ENCODE measurements around the gene ZNF532. TPM values are rescaled to one million over a fixed set of nuclear protein-coding genes. Genes with fewer than 3 reads are reported as not detected.

The ZNF532 gene
- total RNA-seq, 2 experiments from 2014 or later: 0.50 to 0.91 TPM

DNA sequence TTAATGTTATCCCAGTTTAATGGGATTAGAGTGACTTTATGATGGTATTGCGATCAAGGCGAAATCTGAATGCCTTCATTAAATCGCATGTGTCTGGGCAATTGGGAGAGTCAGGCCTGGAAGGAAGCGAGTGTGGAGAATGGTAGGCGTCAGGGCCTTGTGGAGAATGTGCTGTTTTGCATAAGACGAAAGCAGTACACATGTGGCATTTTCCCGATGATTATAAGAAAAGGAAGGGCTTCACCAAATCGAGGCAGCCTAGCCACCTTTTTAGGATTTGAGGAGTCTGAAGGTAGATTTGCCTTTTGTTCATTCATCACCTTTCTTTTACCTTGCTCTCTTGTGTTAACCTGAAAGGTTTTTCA lies 1.0 kb downstream of the ZNF532 start:
- no peaks in the 10 kb centered on the region for H3K9me3 Mint-ChIP-seq (ENCODE audit: insufficient read depth)
- POLR2A ChIA-PET: no interaction called here
- H3K36me3 Mint-ChIP-seq (ENCODE audit: low read depth): no peaks in the 10 kb centered on the region
- H3K27me3 Mint-ChIP-seq (ENCODE audit: low read depth): peaks cover 71% of the 10 kb centered on the region
- no peak for DNase-seq
- no peak overlapping the region for H3K4me3 Mint-ChIP-seq
- CTCF ChIA-PET: no interaction called here
- no peak overlapping the region for H3K27ac Mint-ChIP-seq
- ATAC-seq: no peak
- H3K4me1 Mint-ChIP-seq (ENCODE audit: low read depth): peaks cover 3% of the 10 kb centered on the region

DNA sequence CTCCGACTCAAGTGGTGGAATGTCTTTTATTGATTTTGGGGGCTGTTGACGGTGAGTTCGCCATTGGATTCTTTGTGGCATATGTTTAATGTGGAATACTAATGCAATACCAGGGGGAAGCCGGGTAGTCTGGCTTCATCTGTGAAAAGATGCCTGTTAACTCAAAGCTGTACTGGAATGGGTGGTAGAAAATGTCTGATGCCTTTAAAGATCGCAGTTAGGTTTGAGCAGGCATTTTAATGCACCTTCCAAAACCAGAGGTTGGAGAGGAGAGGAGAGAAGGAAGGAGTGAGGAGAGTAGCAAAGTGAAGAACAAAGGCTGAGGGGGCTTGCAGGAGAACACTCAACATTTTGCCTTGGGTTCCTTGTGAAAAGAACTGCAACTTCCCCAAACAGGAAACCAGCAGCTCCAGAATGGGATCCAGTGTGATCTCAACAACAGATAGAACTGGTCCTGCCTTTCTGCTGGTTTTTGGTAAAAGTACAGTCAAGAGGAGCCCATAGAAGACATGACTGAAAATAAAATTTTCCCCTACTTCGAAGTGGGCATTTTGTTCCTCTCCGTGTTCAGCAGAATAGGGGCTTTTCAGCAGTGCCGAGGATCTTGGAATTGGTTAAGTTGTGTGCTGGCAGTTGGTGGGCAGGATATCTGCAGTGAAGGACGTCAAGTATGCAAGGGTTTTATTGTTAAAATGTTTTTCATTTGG lies 1.5 kb downstream of the ZNF532 start:
- Mint-ChIP-seq H3K36me3 (ENCODE audit: low read depth) (no peaks in the 10 kb centered on the region), H3K27me3 (ENCODE audit: low read depth) (peaks cover 70% of the 10 kb centered on the region), H3K4me1 (ENCODE audit: low read depth) (peaks cover 3% of the 10 kb centered on the region), H3K27ac (no peak overlapping the region), H3K9me3 (ENCODE audit: insufficient read depth) (no peaks in the 10 kb centered on the region), H3K4me3 (no peak overlapping the region)
- DNase-seq (no peak), ATAC-seq (no peak)
- POLR2A ChIA-PET: no interaction called here
- CTCF ChIA-PET: no interaction called here

DNA sequence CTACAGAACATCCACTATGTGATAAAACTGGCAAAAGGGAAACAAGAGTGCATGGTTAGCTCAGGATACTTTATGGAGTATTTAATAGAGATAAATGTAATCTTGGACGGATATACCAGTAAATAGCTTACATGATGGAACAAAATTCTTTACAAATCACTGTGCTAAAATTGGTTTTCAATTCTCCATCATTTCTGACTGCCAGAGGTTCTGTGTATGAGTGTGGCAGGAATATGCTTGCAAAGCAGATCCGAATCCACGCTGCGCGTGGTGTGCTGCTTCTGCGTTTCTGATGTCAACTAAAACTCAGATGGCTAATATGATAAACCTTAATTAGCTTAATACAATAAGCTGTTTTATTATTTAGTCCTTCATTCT lies 2.1 kb downstream of the ZNF532 start:
- Mint-ChIP-seq H3K4me1 (ENCODE audit: low read depth) (peaks cover 3% of the 10 kb centered on the region), H3K27me3 (ENCODE audit: low read depth) (peaks cover 67% of the 10 kb centered on the region), H3K9me3 (ENCODE audit: insufficient read depth) (no peaks in the 10 kb centered on the region), H3K36me3 (ENCODE audit: low read depth) (no peaks in the 10 kb centered on the region), H3K4me3 (no peak overlapping the region), H3K27ac (no peak overlapping the region)
- ChIA-PET POLR2A (interaction anchor here (0.6 kb wide), 1 partner anchor 154 kb away, joined by 4 read pairs; no protein-coding TSS in a partner anchor), CTCF (no interaction called here)
- ATAC-seq (no peak), DNase-seq (no peak)

DNA sequence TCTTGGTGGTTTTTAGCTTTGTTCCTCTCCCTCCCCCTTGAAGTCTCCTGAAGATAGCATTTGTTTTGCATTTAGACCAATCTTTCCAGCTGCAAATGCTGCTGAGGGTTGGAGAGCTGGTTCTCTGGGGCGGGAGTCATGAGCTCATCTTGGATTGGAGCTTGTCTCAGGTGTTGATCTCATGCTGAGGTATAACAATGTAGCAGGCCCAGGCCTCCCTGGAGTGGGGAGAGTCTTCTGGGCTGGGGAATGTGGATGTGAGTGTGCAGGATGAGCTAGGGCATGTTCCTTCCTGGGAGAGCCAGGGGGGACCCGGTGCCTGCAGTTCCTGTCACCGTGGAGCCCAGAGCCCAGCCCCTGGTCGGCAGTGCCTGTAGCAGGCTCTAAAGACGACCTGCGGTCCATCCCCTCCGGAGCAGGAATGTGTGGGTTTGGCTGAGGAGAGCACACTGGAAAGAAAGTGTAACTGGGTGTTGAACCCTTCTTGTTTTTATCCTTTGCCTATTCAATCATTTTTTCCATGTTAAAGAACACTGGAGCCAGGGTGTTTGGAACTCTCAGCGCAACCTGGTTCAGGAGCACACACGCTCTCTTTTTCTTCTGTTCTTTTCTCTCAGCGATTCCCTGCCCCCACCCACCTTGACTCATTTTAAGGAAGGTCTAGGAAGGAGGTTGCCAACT lies 2.7 kb downstream of the ZNF532 start:
- Mint-ChIP-seq H3K27me3 (ENCODE audit: low read depth) (peaks cover 62% of the 10 kb centered on the region), H3K4me3 (no peak overlapping the region), H3K27ac (no peak overlapping the region), H3K36me3 (ENCODE audit: low read depth) (no peaks in the 10 kb centered on the region), H3K9me3 (ENCODE audit: insufficient read depth) (no peaks in the 10 kb centered on the region), H3K4me1 (ENCODE audit: low read depth) (peaks cover 3% of the 10 kb centered on the region)
- DNase-seq: no peak
- ChIA-PET POLR2A (interaction anchor here (0.6 kb wide), 1 partner anchor 154 kb away, joined by 4 read pairs; no protein-coding TSS in a partner anchor), CTCF (no interaction called here)
- no peak for ATAC-seq

DNA sequence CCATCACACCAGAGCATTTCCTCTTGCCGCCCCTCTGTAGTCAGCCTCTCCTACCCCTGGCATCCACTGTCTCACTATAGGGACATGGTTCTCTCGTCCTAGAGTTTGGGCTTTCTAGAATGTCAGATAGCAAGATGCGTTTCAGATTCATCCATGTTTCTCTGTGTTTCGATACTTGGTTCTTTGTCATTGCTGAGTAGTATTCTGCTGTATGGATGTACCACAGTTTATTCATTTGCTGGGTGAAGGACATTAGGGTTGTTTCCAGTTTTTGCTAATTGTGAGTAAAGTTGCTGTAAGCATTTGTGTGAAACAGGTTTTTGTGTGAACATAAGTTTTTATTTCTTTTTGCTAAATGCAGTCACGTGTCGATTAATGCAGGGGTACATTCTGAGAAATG lies 3.8 kb downstream of the ZNF532 start:
- DNase-seq (no peak), ATAC-seq (no peak)
- Mint-ChIP-seq H3K9me3 (ENCODE audit: insufficient read depth) (no peaks in the 10 kb centered on the region), H3K27me3 (ENCODE audit: low read depth) (peaks cover 57% of the 10 kb centered on the region), H3K36me3 (ENCODE audit: low read depth) (no peaks in the 10 kb centered on the region), H3K27ac (no peak overlapping the region), H3K4me1 (ENCODE audit: low read depth) (no peaks in the 10 kb centered on the region), H3K4me3 (no peak overlapping the region)
- POLR2A ChIA-PET: no interaction called here
- CTCF ChIA-PET: no interaction called here

DNA sequence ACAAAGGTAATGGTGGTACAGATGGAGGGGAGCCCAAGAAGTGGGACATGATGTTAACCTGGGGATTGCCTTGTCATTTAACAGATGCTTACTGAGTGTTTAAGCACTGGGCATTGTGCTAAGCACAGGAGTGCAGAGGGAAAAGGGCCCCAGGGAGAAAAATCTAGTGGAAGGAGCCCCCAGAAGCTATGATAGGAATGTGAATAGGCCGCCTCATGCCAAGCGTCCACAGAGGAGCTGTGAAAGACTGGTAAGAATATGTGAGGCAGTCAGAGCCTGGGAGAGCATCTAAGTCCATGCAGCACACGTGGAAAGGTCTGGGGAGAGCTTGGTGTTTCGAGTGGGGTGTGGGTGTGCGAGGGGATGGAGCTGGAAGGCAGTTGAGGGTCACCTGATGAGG lies 5.5 kb downstream of the ZNF532 start:
- DNase-seq: no peak
- Mint-ChIP-seq H3K27me3 (ENCODE audit: low read depth) (peaks cover 51% of the 10 kb centered on the region), H3K9me3 (ENCODE audit: insufficient read depth) (no peaks in the 10 kb centered on the region), H3K36me3 (ENCODE audit: low read depth) (no peaks in the 10 kb centered on the region), H3K4me1 (ENCODE audit: low read depth) (no peaks in the 10 kb centered on the region), H3K27ac (no peak overlapping the region), H3K4me3 (no peak overlapping the region)
- ChIA-PET CTCF (no interaction called here), POLR2A (no interaction called here)
- ATAC-seq: no peak

DNA sequence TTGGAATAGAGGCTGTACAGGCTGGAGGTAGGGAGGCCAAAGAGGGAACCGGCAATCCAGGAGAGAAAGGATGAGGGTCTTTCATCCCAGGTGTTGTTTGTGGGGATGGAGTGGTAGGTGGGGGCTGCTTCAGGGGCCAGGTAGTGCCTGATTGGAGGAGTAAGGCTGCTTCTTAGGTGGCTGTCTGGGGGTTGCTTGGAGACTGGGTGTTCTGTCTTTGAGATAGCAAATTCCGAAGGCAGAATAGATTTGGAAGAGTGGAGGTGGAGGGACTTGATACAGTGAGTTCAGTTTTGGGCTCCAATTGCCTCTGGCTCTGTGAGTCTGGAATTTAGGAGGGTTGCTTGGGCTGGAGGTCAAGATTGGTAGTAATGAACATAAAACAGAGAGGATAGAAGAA lies 5.9 kb downstream of the ZNF532 start:
- ATAC-seq (no peak), DNase-seq (no peak)
- ChIA-PET CTCF (no interaction called here), POLR2A (no interaction called here)
- Mint-ChIP-seq H3K27me3 (ENCODE audit: low read depth) (peaks cover 50% of the 10 kb centered on the region), H3K36me3 (ENCODE audit: low read depth) (no peaks in the 10 kb centered on the region), H3K4me3 (no peak overlapping the region), H3K9me3 (ENCODE audit: insufficient read depth) (no peaks in the 10 kb centered on the region), H3K4me1 (ENCODE audit: low read depth) (no peaks in the 10 kb centered on the region), H3K27ac (no peak overlapping the region)

DNA sequence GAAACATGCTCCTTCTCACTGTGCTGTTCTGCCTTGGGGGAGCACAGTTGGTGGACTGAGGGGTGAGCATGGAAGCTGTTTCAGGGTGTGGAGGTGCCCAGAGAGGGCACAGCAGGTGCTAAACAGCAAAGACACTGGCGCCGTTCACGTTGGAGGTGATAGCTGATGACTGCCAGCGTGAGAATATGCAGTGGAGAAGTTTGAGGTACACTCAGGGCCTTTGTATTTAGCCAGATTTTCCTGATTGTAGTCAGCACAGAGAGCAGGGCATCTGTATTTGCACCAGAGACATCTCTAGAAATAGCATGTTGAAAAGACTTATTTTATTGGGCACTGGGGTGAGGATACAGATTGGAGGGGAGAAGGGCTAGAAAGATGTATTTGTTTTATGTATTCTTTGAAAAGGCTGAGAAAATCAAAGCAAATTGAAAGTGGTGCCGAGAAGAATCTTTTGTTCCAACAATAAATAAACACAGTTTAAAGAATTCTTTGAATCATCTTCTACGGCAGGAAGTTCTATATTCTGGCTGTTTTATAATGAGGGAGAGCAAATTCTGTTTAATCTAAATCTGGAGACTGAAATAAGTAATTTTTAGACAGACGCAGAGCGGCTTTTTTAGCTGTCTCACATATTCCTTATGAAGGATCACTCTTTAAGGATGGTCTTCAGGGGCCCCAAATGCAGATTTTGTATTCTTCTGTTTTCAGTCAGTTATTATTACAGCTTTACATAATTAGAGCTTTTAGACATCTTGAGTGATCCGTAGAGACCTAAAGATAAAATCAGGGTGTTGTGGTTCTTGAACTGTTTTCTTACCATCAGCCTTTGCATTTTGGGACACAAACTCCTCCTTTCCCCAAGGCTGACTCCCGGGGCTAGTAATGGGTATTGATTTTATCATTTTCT lies 7.1 kb downstream of the ZNF532 start:
- H3K9me3 Mint-ChIP-seq (ENCODE audit: insufficient read depth): no peaks in the 10 kb centered on the region
- H3K4me3 Mint-ChIP-seq: no peak overlapping the region
- H3K27ac Mint-ChIP-seq: no peak overlapping the region
- peaks cover 41% of the 10 kb centered on the region for H3K27me3 Mint-ChIP-seq (ENCODE audit: low read depth)
- POLR2A ChIA-PET: no interaction called here
- CTCF ChIA-PET: no interaction called here
- ATAC-seq (no peak), DNase-seq (no peak)
- no peaks in the 10 kb centered on the region for H3K36me3 Mint-ChIP-seq (ENCODE audit: low read depth)
- no peaks in the 10 kb centered on the region for H3K4me1 Mint-ChIP-seq (ENCODE audit: low read depth)

DNA sequence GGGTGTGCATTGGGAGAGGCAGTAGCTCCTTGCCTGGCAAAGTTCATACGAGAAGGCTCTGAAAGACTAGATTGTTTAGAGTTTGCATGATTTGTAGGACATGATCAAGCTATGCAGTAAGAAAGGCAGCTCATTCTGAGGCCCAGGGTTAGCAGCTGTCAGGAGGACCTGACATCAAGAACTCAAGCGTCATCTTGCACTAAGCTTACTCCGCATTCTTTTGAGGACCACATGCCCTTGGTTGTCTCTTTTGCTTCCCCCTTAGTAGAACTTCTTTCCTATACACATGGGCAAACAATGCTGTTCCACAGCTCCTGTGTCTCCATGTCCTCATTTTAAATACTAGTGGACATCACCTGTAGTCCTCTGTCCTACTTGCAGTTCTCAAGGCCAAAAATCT lies 14.0 kb downstream of the ZNF532 start:
- ATAC-seq (no peak), DNase-seq (no peak)
- Mint-ChIP-seq H3K4me1 (ENCODE audit: low read depth) (no peaks in the 10 kb centered on the region), H3K4me3 (no peak overlapping the region), H3K36me3 (ENCODE audit: low read depth) (no peaks in the 10 kb centered on the region), H3K9me3 (ENCODE audit: insufficient read depth) (no peaks in the 10 kb centered on the region), H3K27me3 (ENCODE audit: low read depth) (peaks cover 37% of the 10 kb centered on the region), H3K27ac (no peak overlapping the region)
- POLR2A ChIA-PET: no interaction called here
- CTCF ChIA-PET: no interaction called here

DNA sequence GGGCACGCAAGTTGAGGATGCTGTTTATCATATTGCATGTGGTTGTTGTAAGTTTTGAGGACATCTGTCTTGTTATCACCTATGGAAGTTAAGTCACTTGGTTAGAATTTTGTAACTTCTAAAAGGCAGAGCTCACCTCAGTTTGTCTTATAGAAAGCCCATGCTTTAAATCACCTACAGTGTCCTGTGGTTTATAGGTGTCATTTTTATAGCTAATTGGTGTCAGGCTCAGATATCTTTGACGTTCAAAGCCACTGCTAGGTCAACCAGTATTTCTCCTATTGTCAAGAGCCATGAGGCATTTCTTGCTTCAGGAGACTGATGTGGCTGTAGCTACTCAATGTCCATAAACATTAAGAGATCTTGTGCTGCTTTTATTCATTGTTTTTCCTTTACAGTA lies 16.8 kb downstream of the ZNF532 start:
- no peak for ATAC-seq
- no peak for DNase-seq
- ChIA-PET CTCF (no interaction called here), POLR2A (no interaction called here)
- Mint-ChIP-seq H3K4me1 (ENCODE audit: low read depth) (peaks cover under 1% of the 10 kb centered on the region), H3K9me3 (ENCODE audit: insufficient read depth) (no peaks in the 10 kb centered on the region), H3K27ac (no peak overlapping the region), H3K4me3 (no peak overlapping the region), H3K36me3 (ENCODE audit: low read depth) (no peaks in the 10 kb centered on the region), H3K27me3 (ENCODE audit: low read depth) (peaks cover 28% of the 10 kb centered on the region)

DNA sequence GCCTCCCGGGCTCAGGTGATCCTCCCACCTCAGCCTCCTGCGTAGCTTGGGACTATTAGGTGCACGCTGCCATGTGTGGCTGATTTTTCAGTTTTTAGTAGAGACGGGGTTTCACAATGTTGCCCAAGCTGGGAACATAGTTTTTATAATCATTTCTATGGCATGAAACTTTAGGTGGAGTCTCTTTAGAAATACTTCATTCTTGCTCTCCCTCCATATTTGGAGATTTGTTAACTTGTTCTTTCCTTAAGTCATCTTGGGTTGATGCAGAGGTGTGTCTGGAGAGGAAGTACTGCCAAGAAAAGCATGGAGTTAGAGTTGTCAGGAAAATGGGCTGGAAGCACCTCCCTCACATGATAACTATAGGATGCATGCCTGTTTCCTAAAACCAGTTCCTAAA lies 17.4 kb downstream of the ZNF532 start:
- peaks cover 26% of the 10 kb centered on the region for H3K27me3 Mint-ChIP-seq (ENCODE audit: low read depth)
- POLR2A ChIA-PET: no interaction called here

DNA sequence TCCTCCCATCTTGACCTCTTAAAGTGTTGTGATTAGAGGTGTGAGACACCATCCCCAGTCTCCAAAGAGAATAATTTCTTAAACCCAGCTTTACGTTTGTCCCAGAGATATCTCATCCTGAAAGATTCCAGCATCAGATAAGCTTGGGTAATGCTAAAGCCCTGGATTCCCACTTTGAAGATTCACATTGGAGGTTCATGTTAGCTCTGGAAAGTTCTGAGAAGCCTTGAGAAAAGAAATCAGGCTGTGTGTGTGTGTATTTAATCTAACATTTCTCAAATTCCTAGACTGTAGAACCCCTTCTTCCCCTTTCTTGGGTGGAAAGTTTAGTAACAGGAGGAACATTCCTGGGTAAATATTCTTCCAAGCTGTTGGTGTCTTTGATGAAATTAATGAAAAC lies 18.0 kb downstream of the ZNF532 start:
- peaks cover 12% of the 10 kb centered on the region for H3K4me1 Mint-ChIP-seq (ENCODE audit: low read depth)
- ChIA-PET POLR2A (no interaction called here), CTCF (no interaction called here)
- DNase-seq (no peak), ATAC-seq (no peak)
- H3K4me3 Mint-ChIP-seq: no peak overlapping the region
- H3K27ac Mint-ChIP-seq: no peak overlapping the region
- H3K9me3 Mint-ChIP-seq (ENCODE audit: insufficient read depth): no peaks in the 10 kb centered on the region
- no peaks in the 10 kb centered on the region for H3K36me3 Mint-ChIP-seq (ENCODE audit: low read depth)
- H3K27me3 Mint-ChIP-seq (ENCODE audit: low read depth): peaks cover 28% of the 10 kb centered on the region

More for the DNA sequence above, 17.4 kb downstream of the ZNF532 start:
- ATAC-seq: no peak
- H3K36me3 Mint-ChIP-seq (ENCODE audit: low read depth): no peaks in the 10 kb centered on the region
- CTCF ChIA-PET: no interaction called here
- peaks cover 5% of the 10 kb centered on the region for H3K4me1 Mint-ChIP-seq (ENCODE audit: low read depth)
- DNase-seq: no peak
- no peak overlapping the region for H3K4me3 Mint-ChIP-seq
- no peak overlapping the region for H3K27ac Mint-ChIP-seq
- H3K9me3 Mint-ChIP-seq (ENCODE audit: insufficient read depth): no peaks in the 10 kb centered on the region

Measured in activated CD8-positive, alpha-beta T cell treated with anti-CD3 and anti-CD28 coated beads, Interleukin-2, amount 10 ng/mL, durations not matched to agents 7 days and 5 days (primary cell).